Activated CD8-positive, alpha-beta T cell treated with anti-CD3 and anti-CD28 coated beads for 36 hours (primary cell): ENCODE results near the gene NPTX1. TPM values are rescaled to one million over a fixed set of nuclear protein-coding genes. Genes with fewer than 3 reads are reported as not detected.

Source experiments
- ATAC-seq: fragments of 200-7000 bp; cut with Tn5 transposase; one replicate; pipeline ENCODE4 v1.10.0; 2021; ENCODE audit warnings: mild to moderate bottlenecking, moderate library complexity
- CTCF ChIA-PET: fragments of 350-600 bp; sonication (Branson Sonifier 250); formaldehyde crosslinking; loops from one replicate; lab custom pipeline; 2021; ENCODE audit warnings: antibody characterized with exemption; lab: Charles Lee
- POLR2A ChIA-PET: fragments of 350-600 bp; sonication (Branson Sonifier 250); formaldehyde crosslinking; loops from one replicate; lab custom pipeline; 2021; ENCODE audit warnings: antibody characterized with exemption; lab: Charles Lee
- DNase-seq: peaks from one replicate; pipeline ENCODE4 v3.0.0-alpha.2; 2020
- H3K27ac Mint-ChIP-seq: one replicate; pipeline ENCODE4 v1.8.0; 2021; ENCODE audit warnings: mild to moderate bottlenecking, mixed read lengths
- H3K27me3 Mint-ChIP-seq: one replicate; pipeline ENCODE4 v1.8.0; 2021; ENCODE audit warnings: mixed read lengths
- H3K36me3 Mint-ChIP-seq: one replicate; pipeline ENCODE4 v1.8.0; 2021; ENCODE audit warnings: low read depth, mixed read lengths
- H3K4me1 Mint-ChIP-seq: one replicate; pipeline ENCODE4 v1.8.0; 2021; ENCODE audit warnings: low read depth, mixed read lengths
- H3K4me3 Mint-ChIP-seq: one replicate; pipeline ENCODE4 v1.8.0; 2021; ENCODE audit warnings: mild to moderate bottlenecking, moderate library complexity, mixed read lengths
- H3K9me3 Mint-ChIP-seq: one replicate; pipeline ENCODE4 v1.8.0; 2021; ENCODE audit warnings: mixed read lengths
- CTCF ChIP-seq: fragments of 200-600 bp; IDR thresholded peaks from one replicate; pipeline ENCODE4 v1.8.0; 2022; ENCODE audit warnings: antibody characterized with exemption, mild to moderate bottlenecking
- intact Hi-C: fragments of 100-400 bp; cut with micrococcal nuclease; formaldehyde crosslinking; loops from one replicate; pipeline ENCODE4 v1.10.0; 2022
- total RNA-seq, 2 experiments: library from RNA; stranded (reverse); gene quantifications; one replicate each; pipeline ENCODE4 v1.2.3, GENCODE V29; 2021

The NPTX1 gene
- total RNA-seq, 2 experiments from 2014 or later: 3.4 to 5.1 TPM

- CTCF ChIA-PET: no interaction called here
Observed at GRCh38 chr17:80458016-80458415, 18.4 kb downstream of the NPTX1 start.

GRCh38 chr17:80457236-80457856, 19.1 kb downstream of the NPTX1 start:
- H3K4me1 Mint-ChIP-seq: peaks cover 28% of the 10 kb centered on the region
- ChIA-PET POLR2A (no interaction called here), CTCF (no interaction called here)
- no peaks in the 10 kb centered on the region for H3K9me3 Mint-ChIP-seq
- peak; percentile 51 for DNase-seq
- H3K27me3 Mint-ChIP-seq: peaks cover 27% of the 10 kb centered on the region
- TF ChIP-seq CTCF: no peak
- intact Hi-C loops: no loop called here
- no peak for ATAC-seq
- peaks cover 5% of the 10 kb centered on the region for H3K36me3 Mint-ChIP-seq
- no peak overlapping the region for H3K4me3 Mint-ChIP-seq
- no peak overlapping the region for H3K27ac Mint-ChIP-seq

More at GRCh38 chr17:80458016-80458415, 18.4 kb downstream of the NPTX1 start:
- ATAC-seq: no peak
- Mint-ChIP-seq H3K4me1 (peaks cover 25% of the 10 kb centered on the region), H3K27ac (no peak overlapping the region), H3K9me3 (no peaks in the 10 kb centered on the region), H3K36me3 (peaks cover 5% of the 10 kb centered on the region), H3K27me3 (peaks cover 27% of the 10 kb centered on the region), H3K4me3 (no peak overlapping the region)
- TF ChIP-seq CTCF: no peak
- DNase-seq: no peak
- POLR2A ChIA-PET: no interaction called here
- intact Hi-C loops: no loop called here

GRCh38 chr17:80456465-80457235, 19.8 kb downstream of the NPTX1 start:
- Mint-ChIP-seq H3K27me3 (peaks cover 27% of the 10 kb centered on the region), H3K36me3 (peaks cover 5% of the 10 kb centered on the region), H3K9me3 (no peaks in the 10 kb centered on the region), H3K4me3 (no peak overlapping the region), H3K4me1 (peaks cover 28% of the 10 kb centered on the region), H3K27ac (no peak overlapping the region)
- intact Hi-C loops: no loop called here
- no peak for DNase-seq
- ATAC-seq: no peak
- CTCF ChIA-PET: interaction anchor here (2.0 kb wide), 1 partner anchor 119 kb away, joined by 4 read pairs; no protein-coding TSS in a partner anchor
- TF ChIP-seq CTCF: no peak
- POLR2A ChIA-PET: interaction anchor here (0.6 to 2.8 kb wide), 2 partner anchors 16 to 19 kb away, joined by 3 to 15 read pairs; no protein-coding TSS in a partner anchor

GRCh38 chr17:80455784-80456183, 20.6 kb downstream of the NPTX1 start:
- peaks cover 28% of the 10 kb centered on the region for H3K4me1 Mint-ChIP-seq
- intact Hi-C loops: no loop called here
- no peak for TF ChIP-seq CTCF
- no peaks in the 10 kb centered on the region for H3K9me3 Mint-ChIP-seq
- H3K27me3 Mint-ChIP-seq: peaks cover 27% of the 10 kb centered on the region
- ChIA-PET POLR2A (interaction anchor here (2.2 to 2.8 kb wide), 2 partner anchors 17 to 21 kb away, joined by 15 read pairs; partner anchors contain the start of gene NPTX1), CTCF (interaction anchor here (1.9 to 2.0 kb wide), 2 partner anchors 29 to 120 kb away, joined by 4 to 11 read pairs; no protein-coding TSS in a partner anchor)
- DNase-seq (no peak), ATAC-seq (no peak)
- peak overlapping the region; percentile 92 for H3K27ac Mint-ChIP-seq
- H3K36me3 Mint-ChIP-seq: peaks cover 5% of the 10 kb centered on the region
- peak overlapping the region; percentile 99 for H3K4me3 Mint-ChIP-seq
